SH-SY5Y (cell line): ENCODE data around the gene EP300.

ENCODE experiments used
- GATA2 ChIP-seq: IDR thresholded peaks from 2 replicates; pipeline ENCODE4 v1.6.1; 2011; ENCODE audit warnings: mild to moderate bottlenecking, low read depth, low read length
- GATA3 ChIP-seq: IDR thresholded peaks from 2 replicates; pipeline ENCODE4 v1.6.1; 2011; ENCODE audit warnings: low read depth, mild to moderate bottlenecking, low read length, moderate library complexity

Gene EP300

GRCh38 chr22:41216984-41217383, 124.6 kb downstream of the EP300 start:
- TF ChIP-seq GATA3: no peak
- TF ChIP-seq GATA2: no peak

- TF ChIP-seq GATA3 (no peak), GATA2 (no peak)
Observed at GRCh38 chr22:41217553-41218157, 125.3 kb downstream of the EP300 start.

- TF ChIP-seq GATA3 (no peak), GATA2 (no peak)
Observed at GRCh38 chr22:41222846-41223507, 130.6 kb downstream of the EP300 start.

GRCh38 chr22:41223535-41223934, 131.1 kb downstream of the EP300 start:
- TF ChIP-seq GATA2 (no peak), GATA3 (no peak)

- no peak for TF ChIP-seq GATA3
- TF ChIP-seq GATA2: no peak
Observed at GRCh38 chr22:41226723-41227655, 134.6 kb downstream of the EP300 start.

GRCh38 chr22:41229215-41229614, 136.8 kb downstream of the EP300 start:
- TF ChIP-seq GATA3: no peak
- no peak for TF ChIP-seq GATA2
